GM12874 (cell line): ENCODE measurements around the gene CCDC88C.

Source experiments
- TF ChIP-seq, protein P1 (sequence below): IDR thresholded peaks from 2 replicates; pipeline ENCODE4 v1.5.1; 2011; ENCODE audit warnings: low read depth, mild to moderate bottlenecking, control low read depth, low read length, moderate library complexity; ENCODE audit not compliant: insufficient read depth

The CCDC88C gene

GRCh38 chr14:91385224-91385623 is 32.4 kb downstream of the CCDC88C start:
- TF ChIP-seq, protein P1, sequence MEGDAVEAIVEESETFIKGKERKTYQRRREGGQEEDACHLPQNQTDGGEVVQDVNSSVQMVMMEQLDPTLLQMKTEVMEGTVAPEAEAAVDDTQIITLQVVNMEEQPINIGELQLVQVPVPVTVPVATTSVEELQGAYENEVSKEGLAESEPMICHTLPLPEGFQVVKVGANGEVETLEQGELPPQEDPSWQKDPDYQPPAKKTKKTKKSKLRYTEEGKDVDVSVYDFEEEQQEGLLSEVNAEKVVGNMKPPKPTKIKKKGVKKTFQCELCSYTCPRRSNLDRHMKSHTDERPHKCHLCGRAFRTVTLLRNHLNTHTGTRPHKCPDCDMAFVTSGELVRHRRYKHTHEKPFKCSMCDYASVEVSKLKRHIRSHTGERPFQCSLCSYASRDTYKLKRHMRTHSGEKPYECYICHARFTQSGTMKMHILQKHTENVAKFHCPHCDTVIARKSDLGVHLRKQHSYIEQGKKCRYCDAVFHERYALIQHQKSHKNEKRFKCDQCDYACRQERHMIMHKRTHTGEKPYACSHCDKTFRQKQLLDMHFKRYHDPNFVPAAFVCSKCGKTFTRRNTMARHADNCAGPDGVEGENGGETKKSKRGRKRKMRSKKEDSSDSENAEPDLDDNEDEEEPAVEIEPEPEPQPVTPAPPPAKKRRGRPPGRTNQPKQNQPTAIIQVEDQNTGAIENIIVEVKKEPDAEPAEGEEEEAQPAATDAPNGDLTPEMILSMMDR, result no peak

DNA sequence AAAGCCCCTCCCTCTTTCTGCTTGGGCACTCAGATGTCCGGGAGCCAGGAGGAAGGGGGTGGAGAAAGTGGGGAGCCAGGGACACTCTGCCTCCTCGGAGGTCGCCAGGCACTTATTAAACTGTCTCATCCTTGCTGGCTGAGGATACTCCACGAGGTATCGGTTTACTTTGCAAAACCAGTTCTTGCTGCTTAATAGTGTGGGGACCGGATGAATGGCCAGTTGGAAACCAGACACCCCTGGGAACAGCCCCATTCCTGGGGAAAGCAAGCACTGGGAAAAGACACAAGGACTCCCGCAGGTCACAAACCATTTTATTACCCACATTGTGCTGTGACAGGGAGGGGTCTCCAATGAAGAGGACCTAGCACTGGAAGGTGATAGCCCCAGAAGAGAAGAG is 34.2 kb downstream of the CCDC88C start:
- TF ChIP-seq, protein P1, result no peak

GRCh38 chr14:91381801-91382670 is 35.6 kb downstream of the CCDC88C start:
- TF ChIP-seq, protein P1, result no peak

GRCh38 chr14:91380610-91381371 is 36.8 kb downstream of the CCDC88C start:
- TF ChIP-seq, protein P1, result no peak

GRCh38 chr14:91380123-91380522 is 37.5 kb downstream of the CCDC88C start:
- TF ChIP-seq, protein P1, result no peak

- TF ChIP-seq, protein P1, result no peak
Observed at GRCh38 chr14:91379579-91379932, 38.1 kb downstream of the CCDC88C start.

DNA sequence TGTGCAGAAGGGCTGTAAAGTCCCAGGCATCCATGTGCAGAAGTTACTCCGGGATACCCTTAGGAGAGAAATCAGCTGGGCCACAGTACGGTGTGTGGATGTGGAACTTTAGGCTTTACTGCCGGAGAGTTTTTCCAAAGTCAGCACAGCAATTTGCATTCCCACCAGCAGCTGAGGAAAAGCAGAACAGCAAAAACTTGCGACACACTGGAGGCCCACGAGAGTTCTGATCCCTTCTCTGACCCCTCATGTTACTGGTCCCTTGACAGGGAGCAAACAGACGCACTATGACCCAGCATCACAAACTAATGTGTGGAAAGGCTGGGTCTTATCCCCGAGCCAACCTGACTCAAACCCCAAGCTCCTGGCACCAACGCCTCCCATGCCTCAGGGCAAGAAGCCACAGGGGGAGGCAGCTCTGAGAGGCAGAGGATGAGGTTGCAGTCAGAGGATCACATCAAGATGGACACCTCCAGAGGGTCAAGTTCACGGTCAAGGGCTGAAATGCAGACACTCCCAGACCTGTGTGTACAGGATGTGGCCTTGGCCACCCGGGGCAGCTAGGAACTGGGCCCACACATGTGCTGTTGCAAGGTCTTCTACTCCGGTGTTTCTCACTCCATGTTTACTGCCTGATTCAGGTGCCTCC is 38.6 kb downstream of the CCDC88C start:
- TF ChIP-seq, protein P1, result no peak
